GM21381 (cell line): ENCODE measurements around the gene YAF2.
"Not testable (repeated sequence)": the region's sequence is repeated elsewhere in the genome, so short reads cannot be mapped to it uniquely, and the experiment has no call there.

Experiments used
- ATAC-seq: cut with Tn5 transposase; IDR thresholded peaks from one replicate; pipeline ENCODE4 v1.9.1; 2021; ENCODE audit warnings: mild to moderate bottlenecking, moderate library complexity; ENCODE audit not compliant: unreplicated experiment

Gene YAF2

GRCh38 chr12:42255221-42255865 lies 17.3 kb upstream of the YAF2 start:
- no peak for ATAC-seq

GRCh38 chr12:42252645-42253044 lies 14.6 kb upstream of the YAF2 start:
- ATAC-seq: not testable (repeated sequence)

- not testable (repeated sequence) for ATAC-seq
Measured at GRCh38 chr12:42249033-42249432, 11.0 kb upstream of the YAF2 start.

GRCh38 chr12:42240131-42240750 lies 2.2 kb upstream of the YAF2 start:
- ATAC-seq: no peak

DNA sequence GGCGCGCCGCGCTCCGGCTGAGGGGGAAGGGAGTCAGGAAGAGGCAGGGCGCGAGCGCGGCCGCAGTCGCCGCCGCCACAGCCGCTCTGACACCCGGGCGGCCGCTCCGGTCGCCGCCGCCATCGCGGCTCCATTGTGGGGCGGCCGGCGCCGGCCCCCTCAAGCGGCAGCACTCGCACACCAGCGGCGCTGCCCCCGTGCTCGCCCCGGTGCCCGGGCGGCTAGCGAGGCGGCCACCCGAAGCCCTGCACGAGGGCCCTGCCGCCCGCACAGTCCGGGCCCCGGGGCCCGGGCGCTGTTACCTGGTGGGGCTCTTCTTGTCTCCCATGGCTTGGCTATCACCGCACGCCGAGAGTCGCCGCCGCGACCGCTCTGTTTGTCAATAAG lies 202 bp downstream of the YAF2 start:
- ATAC-seq: peak; percentile 31

GRCh38 chr12:42237052-42237852 lies 796 bp downstream of the YAF2 start:
- ATAC-seq: peak; percentile 77

GRCh38 chr12:42236017-42236416 lies 2.0 kb downstream of the YAF2 start:
- no peak for ATAC-seq

- ATAC-seq: no peak
Measured at GRCh38 chr12:42235426-42235825, 2.6 kb downstream of the YAF2 start.

GRCh38 chr12:42234970-42235369 lies 3.1 kb downstream of the YAF2 start:
- no peak for ATAC-seq

- not testable (repeated sequence) for ATAC-seq
Measured at GRCh38 chr12:42227525-42227924, 10.5 kb downstream of the YAF2 start.

DNA sequence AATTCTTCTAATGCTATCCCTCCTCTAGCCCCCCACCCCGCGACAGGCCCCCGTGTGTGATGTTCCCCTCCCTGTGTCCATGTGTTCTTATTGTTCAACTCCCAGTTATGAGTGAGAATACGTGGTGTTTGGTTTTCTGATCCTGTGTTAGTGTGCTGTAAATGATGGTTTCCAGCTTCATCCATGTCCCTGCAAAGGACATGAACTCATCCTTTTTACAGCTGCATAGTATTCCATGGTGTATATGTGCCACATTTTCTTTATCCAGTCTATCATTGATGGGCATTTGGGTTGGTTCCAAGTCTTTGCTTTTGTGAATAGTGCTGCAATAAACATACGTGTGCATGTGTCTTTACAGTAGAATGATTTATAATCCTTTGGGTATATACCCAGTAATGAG lies 13.5 kb downstream of the YAF2 start:
- ATAC-seq: not testable (repeated sequence)

DNA sequence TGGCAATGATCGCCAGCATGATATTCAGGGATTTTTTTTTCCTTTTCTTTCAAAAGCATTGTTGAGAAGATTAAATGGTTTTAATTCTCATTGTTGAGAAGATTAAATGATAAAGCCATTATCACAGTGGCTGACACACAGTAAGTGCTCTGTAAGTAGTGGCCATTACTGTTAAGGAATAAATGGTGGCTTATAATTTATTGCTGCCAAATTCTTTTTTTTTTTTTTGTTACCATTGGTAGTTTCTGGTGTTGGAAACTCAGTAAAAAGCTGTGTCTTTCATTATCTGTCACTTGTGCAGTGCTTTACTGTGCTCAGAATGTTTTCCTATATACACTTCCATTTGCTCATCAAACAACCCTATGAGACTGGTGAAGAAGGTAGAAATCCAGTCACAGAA lies 15.3 kb downstream of the YAF2 start:
- no peak for ATAC-seq

DNA sequence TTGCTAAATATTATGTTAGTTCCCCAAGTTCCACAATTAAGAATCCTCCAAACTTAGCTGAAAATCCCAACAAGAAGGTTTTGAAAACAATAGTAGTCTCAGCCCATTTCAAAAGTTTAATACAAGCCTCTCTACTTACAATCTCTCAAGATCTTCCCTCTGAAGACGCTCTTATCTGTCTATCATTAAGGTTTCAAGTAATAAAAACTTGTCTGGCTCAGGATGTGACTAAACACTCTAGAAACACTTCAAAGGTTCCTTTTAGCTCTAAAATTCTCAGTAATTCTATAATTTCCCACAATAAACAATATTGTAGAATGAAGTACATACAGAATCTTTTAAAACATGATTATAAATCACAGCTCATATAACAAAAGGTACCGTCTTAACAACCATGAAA lies 16.3 kb downstream of the YAF2 start:
- no peak for ATAC-seq

DNA sequence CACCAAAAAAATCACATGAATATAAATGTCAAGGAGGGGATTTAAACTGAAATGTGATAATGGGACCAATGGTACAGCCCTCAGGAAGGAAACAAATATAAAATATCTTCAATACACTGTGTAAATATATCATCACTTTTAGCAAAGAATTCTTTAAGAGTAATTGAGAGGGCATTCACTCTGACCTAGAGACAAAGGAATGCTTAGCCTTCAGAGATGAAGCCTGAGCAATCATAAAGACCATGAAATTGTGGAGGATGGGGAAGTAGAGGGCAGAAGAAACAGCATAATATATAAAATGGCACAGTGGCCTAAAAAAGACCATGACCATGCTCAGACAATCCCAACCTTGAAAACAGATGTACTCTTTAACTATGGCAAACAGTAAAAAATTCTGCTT lies 20.4 kb downstream of the YAF2 start:
- ATAC-seq: no peak

- ATAC-seq: no peak
Measured at GRCh38 chr12:42216737-42217136, 21.3 kb downstream of the YAF2 start.

DNA sequence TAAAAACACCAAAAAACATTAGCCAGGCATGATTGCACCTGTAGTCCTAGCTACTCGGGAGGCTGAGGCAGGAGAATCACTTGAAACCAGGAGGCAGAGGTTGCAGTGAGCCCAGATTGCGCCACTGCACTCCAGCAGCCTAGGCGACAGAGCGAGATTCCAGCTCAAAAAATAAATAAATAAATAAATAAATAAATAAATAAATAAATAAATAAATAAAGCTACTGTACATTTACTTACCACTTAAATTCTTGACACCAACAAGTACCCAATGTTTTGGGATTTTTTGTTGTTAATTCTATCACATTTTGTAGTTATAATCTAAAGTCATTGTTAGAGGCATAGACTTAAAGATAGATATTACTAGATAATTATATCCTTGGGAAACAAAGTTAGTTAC lies 22.3 kb downstream of the YAF2 start:
- ATAC-seq: not testable (repeated sequence)

DNA sequence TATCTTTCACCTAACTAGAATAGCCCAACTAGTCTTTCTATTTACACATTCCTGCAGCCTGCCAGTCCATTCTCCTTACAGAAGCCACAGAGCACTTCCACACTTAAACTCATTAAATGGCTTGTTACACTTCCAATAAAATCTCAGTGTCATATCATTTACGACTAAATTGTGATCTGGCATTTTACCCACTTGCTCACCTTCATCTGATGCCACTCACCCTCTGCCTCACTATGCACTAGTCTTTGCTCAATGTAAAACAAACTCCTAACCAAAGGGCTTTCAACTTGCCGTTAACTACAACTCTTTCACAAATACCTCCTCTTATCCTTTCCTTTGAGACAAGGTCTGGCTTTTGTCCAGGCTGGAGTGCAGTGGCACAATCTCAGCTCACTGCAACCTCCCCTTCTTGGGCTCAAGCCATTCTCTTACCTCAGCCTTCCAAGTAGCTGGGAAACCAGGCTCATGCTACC lies 24.1 kb downstream of the YAF2 start:
- ATAC-seq: no peak

- no peak for ATAC-seq
Measured at GRCh38 chr12:42213023-42213422, 25.0 kb downstream of the YAF2 start.

GRCh38 chr12:42208574-42208973 lies 29.5 kb downstream of the YAF2 start:
- ATAC-seq: no peak

DNA sequence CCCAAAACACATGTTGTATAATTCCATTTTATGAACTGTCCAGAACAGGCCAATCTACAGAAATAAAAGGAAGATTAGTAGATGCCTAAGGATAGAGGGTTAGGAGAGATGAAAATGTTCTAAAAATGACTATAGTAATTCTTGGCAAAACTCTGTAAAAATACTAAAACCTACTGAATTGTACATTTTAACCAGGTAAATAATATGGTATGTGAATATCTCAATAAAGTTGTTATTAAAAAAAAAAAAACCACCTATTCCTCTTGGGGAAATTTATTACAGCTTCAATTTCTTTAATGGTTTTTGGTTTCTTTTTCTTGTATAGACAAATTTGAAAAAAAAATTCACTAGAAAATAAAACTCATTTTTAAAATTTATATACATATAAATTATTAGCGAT lies 33.2 kb downstream of the YAF2 start:
- ATAC-seq: no peak

DNA sequence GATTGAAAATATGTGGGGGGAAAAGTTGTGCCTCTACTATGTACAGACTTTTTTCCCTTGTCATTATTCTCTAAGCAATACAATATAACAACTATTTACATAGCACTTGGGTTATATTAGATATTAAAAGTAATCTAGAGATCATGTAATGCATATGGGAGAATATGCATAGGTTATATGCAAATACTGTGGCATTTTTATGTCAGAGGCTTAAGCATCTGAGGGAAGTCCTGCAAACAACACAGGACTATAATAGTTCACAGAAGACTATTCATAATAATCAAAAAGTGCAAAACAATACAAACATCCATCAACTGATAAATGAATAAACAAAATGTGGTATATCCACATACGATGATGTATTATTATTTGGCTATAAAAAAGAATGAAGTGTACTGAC lies 33.7 kb downstream of the YAF2 start:
- no peak for ATAC-seq

GRCh38 chr12:42201063-42201462 lies 37.0 kb downstream of the YAF2 start:
- ATAC-seq: no peak
